GM19467 (cell line): ENCODE data around the gene ST6GALNAC3.

ENCODE experiments used
- ATAC-seq: cut with Tn5 transposase; IDR thresholded peaks from one replicate; pipeline ENCODE4 v1.9.1; 2021; ENCODE audit warnings: mild to moderate bottlenecking, moderate library complexity; ENCODE audit not compliant: unreplicated experiment

The ST6GALNAC3 gene

DNA sequence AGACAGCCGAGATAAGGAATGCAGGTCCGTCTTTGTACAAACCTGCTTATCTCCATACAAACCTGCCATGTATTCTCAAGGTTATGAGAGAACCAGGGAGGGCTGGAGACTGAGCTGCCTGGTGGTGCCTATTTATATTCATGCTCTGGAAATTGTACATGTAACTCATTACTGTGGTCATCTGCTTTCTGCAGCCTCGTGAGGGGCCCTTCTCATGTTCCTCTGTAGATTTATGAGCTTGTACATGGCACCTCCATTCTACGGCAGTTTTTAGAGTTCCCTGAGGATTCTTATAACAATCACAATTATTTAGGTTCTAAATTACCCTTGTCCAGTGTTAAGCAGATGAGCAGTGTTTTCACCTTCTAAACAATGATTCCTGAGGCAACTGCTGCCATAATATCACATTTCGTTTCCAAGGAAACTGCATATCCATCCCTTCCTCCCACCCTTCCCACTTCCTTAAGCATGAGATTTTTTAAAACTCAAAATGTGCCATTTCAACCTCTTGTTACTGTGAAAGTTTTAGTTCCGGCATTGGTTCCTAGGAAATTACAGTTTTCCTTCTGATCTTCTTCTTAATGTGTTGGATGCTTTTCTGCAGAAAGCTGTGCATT lies 112.1 kb downstream of the ST6GALNAC3 start:
- ATAC-seq: no peak

- no peak for ATAC-seq
These were observed 112.9 kb downstream of the ST6GALNAC3 start for GRCh38 chr1:76187436-76187835.

- ATAC-seq: no peak
These were observed 114.8 kb downstream of the ST6GALNAC3 start for GRCh38 chr1:76189310-76189709.

DNA sequence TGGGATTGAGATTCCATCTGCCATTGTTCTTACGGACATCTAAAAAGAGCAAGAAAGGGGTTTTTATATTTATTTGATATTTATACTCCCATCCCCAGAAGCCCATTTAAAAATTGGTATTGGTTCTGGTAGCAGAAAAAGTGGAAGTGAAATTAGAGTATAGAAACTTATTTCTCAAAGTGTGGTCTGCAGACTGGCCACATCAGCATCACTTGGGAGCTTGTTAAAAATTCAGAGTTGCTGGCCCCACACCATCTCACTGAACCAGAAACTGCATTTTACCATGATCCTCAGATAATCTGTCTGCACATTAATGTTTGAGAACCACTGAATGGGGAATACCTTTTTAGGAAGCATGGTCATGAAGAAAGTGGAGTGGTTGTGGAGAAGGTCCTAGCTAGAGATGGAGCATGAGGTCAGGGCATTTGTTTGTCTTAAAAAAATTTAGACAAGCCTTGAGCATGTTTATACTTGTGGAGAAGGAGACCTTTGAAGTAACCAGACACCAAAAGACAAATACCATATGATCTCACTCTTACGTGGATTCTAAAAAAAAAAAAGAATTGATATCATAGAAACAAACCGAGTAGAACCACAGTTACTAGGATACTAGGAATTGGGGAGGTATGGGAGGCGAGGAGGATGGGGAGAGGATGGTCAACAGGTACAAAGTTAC lies 116.3 kb downstream of the ST6GALNAC3 start:
- peak; percentile 71 for ATAC-seq

GRCh38 chr1:76191561-76191960 lies 117.0 kb downstream of the ST6GALNAC3 start:
- ATAC-seq: no peak

DNA sequence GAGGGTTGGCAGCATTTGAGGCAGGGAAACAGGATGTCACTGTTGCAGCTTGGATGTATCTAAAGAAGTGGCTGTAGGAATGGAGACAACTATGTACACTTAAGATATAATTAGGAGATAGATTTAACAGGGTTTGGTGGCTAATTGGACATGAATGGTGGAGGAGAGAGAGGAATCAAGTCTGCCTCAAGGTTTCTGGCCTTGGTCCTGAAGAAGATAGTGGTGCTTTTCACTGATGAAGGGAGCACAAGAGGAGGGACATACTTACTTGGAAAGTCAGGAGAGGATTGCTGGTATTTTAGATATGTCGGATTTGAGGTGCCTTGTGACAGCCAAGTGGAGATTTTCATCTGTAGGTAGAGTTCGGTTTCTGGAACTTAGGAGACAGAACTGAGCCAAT lies 123.9 kb downstream of the ST6GALNAC3 start:
- ATAC-seq: no peak

DNA sequence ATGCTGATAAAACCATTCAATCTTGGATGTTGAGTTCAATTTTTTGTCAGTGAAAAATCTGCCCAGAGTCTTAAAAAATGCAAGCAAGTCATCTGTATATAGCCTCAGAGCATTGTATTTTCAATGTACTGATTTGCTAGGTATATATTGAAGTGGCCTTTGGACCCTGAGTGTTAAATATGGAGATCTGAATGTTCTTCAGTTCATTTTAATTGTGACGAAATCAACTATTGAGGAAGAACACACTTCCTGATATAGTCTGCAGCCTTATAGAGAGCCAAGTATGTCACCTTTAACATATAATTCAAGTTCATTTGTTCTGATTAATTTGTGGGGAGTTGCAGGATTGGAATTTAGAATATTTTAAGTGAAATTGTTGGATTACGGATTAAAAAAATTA lies 128.1 kb downstream of the ST6GALNAC3 start:
- ATAC-seq: no peak

DNA sequence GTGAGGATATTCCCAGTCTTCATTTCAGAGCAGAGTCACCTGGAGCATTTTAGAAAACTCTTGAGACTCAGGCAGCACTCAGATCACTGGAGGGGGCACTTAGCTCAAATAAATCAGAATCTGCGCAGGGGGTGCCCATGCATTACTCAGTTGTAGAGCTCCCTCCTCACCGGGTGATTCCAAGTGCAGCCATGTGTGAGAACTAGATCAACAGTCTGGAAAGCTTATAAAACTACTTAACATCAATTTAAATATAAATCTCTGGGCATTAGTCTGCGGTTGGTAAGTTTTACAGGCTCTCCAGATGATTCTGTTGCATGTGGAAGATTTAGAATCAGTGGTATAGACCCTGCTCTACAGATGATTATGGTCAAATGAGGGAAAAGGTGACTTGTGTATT lies 128.6 kb downstream of the ST6GALNAC3 start:
- ATAC-seq: no peak

DNA sequence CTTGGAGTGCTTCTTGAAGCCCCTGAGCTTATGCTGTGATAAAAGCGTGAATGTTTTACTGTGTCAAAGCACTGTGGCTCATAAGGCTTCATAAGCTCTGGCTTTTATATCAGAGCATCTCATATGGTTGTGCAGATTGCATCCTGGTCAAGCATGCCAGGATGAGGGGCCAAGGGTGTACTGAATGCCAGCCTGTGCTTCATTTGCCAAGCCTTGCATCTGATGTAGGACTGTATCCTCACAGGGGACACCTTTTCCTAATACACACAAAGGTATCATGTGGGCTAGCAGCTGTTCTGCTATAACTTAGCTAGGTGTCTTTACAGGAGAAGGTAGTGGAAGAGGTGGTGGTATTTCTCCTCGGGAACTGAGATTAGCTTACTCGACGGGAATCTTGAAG lies 134.7 kb downstream of the ST6GALNAC3 start:
- ATAC-seq: no peak

DNA sequence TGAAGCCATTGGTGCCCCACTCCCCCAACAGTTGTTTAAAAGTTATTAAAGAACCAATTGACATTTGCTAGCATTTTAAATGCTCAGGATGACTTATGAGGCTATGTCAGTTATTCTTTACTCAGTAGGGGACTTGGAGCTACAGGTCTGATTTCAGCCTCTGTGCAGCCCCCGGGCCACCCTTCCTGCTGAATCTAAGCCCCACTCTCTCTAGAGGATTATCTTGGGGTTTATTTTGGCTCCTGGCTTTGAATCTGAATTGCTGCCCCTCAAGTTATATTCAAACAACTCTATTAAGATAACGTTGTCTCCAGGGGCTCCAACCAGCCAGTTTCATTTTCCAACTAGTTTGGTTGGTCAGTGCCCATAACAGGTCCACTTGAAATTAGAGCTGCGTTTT lies 135.1 kb downstream of the ST6GALNAC3 start:
- ATAC-seq: no peak

GRCh38 chr1:76210160-76210559 lies 135.6 kb downstream of the ST6GALNAC3 start:
- ATAC-seq: no peak

GRCh38 chr1:76218888-76219287 lies 144.3 kb downstream of the ST6GALNAC3 start:
- peak; percentile 16 for ATAC-seq

DNA sequence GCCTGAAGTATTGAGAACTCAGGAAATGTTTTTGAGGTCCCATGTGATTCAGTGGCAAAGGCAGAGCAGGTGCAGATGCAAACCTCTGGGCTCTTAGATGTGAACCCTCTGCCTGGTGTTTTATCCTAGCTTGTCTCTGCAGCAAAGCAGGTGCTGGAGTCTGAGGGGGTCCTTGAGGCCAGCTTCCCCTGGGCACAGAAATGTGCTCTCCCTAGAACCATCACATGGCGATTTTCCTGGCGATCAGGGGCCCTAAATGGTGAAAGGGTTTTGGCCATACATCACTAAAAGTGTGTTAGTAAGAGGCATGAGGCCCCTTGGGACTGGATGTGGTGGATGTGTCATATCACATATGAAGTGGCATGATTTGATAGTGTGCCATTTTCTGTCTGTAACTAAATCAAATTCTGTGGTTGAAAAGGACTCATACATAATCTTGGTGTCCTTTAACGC lies 144.8 kb downstream of the ST6GALNAC3 start:
- peak; percentile 58 for ATAC-seq

DNA sequence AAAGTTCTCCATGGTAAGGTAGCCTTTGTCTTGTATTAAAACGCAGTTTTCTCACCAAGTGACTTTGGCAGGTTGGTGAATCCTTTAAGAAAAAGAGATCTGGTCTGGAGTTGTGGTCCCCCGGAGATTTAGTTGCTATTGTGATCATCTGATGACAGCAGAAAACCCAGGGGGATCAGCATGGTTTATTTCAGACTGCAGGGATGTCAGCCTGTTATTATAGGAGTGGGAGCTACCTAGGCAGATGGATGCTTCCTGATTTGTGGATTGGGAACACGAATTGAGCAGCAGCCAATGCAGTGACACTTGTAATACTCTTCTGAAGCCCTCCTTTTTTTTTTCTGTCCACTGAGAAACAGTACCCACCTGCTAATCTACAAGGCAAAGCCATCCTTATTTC lies 150.2 kb downstream of the ST6GALNAC3 start:
- ATAC-seq: no peak

- ATAC-seq: no peak
These were observed 151.0 kb downstream of the ST6GALNAC3 start for GRCh38 chr1:76225526-76225925.

DNA sequence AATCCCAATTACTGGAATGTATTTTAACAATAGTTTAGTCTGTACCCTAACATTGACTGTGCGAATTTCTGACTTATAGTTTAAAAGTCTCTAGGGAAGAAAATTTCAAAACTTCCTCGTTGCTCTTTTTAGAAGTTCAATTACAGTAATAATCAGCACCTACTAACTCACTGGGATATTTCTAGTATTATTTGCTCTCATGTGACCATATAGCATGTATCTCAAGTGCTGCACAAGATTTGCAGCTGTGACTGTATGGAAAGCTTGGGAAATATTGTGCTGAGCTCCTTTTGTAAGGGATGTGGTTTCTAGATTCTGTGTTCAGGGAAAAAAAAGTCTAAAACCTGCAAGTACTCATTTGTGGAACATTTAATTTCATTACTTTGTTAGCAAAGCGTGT lies 153.1 kb downstream of the ST6GALNAC3 start:
- no peak for ATAC-seq

DNA sequence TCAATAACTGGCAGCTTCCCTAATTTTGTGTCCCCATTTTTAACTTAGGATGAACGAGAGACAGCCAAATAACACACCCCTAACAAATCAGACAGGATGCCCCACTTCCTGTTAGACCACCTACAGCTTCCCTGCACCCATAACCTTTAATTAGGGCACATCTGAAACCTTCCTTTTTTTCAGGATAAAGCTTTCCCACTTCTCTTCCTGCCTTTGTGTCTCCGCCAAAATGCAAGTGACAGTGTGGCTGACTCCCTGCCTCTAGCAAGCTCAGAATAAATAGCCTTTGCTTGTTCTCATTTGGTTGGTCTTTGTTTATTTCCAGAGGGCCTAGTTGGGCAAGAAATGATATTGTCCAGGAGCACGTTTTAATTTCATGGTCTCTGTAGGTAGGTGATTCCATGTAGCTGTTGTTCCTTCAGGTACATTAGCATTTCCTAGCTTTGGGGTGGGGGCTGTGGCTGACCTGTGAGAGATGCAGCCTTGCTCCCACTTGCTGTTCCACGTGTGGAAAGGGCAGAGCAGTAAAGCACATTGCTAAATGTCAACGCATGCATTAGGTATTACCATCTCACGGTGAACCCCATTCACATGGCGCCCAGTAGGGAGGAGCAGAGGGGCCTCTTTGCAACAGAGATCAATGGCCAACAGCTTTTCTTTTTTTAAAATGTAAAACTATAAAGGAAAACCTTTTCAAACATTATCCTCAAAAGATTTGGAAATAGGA lies 154.9 kb downstream of the ST6GALNAC3 start:
- no peak for ATAC-seq

GRCh38 chr1:76230842-76231281 lies 156.3 kb downstream of the ST6GALNAC3 start:
- no peak for ATAC-seq

GRCh38 chr1:76231320-76231719 lies 156.8 kb downstream of the ST6GALNAC3 start:
- ATAC-seq: no peak

DNA sequence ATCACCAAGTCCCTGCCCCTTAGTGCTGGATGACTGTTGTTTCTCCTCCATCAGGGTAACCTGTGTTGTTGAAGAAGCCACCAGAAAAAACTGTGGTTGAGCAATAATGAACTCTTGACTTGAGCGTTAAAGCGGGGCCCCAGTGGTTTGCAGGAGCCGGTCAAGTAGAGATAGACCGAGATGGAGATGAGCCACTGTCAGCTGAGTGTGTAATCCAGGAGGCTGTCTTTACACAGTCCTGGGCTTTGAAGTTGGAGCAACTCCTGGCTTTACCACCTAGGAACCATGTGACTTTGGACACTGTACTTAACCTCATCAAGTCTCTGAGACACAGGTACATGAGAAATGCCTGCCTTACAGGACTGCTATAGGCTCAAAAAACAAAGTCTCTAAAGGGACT lies 158.1 kb downstream of the ST6GALNAC3 start:
- ATAC-seq: no peak

DNA sequence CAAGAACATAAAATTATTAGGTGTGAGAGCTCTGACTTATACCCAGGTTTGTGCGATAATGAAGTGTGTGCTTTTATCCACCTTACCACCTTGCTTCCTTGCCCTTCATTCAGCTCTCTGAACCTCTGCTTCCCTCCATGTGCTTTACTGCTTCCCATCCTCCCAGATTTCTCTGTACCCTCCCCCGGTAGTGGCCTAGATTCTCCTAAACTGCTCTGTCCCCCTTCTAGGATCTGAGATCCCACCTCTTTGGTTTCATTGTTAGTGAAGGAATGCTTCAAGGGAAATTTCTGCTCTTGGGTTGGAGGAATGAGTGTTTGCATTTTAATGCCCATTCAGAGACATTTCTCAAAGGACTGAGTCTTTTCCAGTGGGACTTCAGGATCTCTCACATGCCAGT lies 159.5 kb downstream of the ST6GALNAC3 start:
- ATAC-seq: no peak

DNA sequence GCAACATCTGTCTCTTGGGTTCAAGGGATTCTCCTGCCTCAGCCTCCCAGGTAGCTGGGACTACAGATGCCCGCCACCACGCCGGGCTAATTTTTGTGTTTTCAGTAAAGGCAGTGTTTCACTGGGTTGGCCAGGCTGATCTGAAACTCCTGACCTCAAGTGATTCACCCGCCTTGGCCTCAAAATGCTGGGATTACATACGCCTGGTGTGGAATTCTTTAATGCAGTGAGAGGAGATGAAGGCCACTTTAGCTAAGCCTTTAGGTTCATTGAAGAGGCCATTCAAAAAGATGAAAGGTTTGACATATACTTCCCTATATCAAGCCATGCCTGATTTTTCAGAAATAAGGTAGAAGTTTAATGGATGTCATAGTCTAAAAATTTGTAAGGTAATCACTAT lies 162.7 kb downstream of the ST6GALNAC3 start:
- no peak for ATAC-seq
